NCI-H1105 treated with DMSO at 0.1 percent for 48 hours (cell line): ENCODE data around the gene WDR5.
A peak's percentile ranks its signal among the peaks of the same experiment; 100 is the strongest.
"Not testable (repeated sequence)": the region's sequence is repeated elsewhere in the genome, so short reads cannot be mapped to it uniquely, and the experiment has no call there.

Experiments
- DNase-seq: peaks from one replicate; lab custom pipeline; 2025; lab: John Stamatoyannopoulos, UW

Gene WDR5

GRCh38 chr9:134135343-134136117 lies at the start of gene WDR5:
TSS of gene WDR5 (plus strand) at chr9:134136082. CDS start at chr9:134139878, 3,796 bp downstream.
- DNase-seq = peak; percentile 77

GRCh38 chr9:134088063-134088725 lies 47.7 kb upstream of the WDR5 start:
- DNase-seq = no peak

- DNase-seq = no peak
These were observed 45.9 kb upstream of the WDR5 start for GRCh38 chr9:134089972-134090371.

- peak; percentile 21 for DNase-seq
These were observed 36.6 kb upstream of the WDR5 start for GRCh38 chr9:134099123-134099761.

GRCh38 chr9:134100040-134100439 lies 35.8 kb upstream of the WDR5 start:
- no peak for DNase-seq

- not testable (repeated sequence) for DNase-seq
These were observed 34.7 kb upstream of the WDR5 start for GRCh38 chr9:134101133-134101532.

GRCh38 chr9:134101623-134102149 lies 34.2 kb upstream of the WDR5 start:
- DNase-seq = no peak

- DNase-seq = no peak
These were observed 32.4 kb upstream of the WDR5 start for GRCh38 chr9:134103391-134103998.

GRCh38 chr9:134111064-134111463 lies 24.8 kb upstream of the WDR5 start:
- no peak for DNase-seq

GRCh38 chr9:134112561-134112960 lies 23.3 kb upstream of the WDR5 start:
- no peak for DNase-seq

- DNase-seq = not testable (repeated sequence)
These were observed 16.9 kb upstream of the WDR5 start for GRCh38 chr9:134118972-134119371.

GRCh38 chr9:134123764-134124128 lies 12.1 kb upstream of the WDR5 start:
- no peak for DNase-seq

- DNase-seq = no peak
These were observed 10.3 kb upstream of the WDR5 start for GRCh38 chr9:134125413-134126095.

GRCh38 chr9:134126373-134126772 lies 9.5 kb upstream of the WDR5 start:
- no peak for DNase-seq

GRCh38 chr9:134127065-134127580 lies 8.8 kb upstream of the WDR5 start:
- DNase-seq = no peak

GRCh38 chr9:134127616-134128015 lies 8.3 kb upstream of the WDR5 start:
- no peak for DNase-seq

- DNase-seq = no peak
These were observed 6.9 kb upstream of the WDR5 start for GRCh38 chr9:134128727-134129679.

- peak; percentile 44 for DNase-seq
These were observed 5.1 kb upstream of the WDR5 start for GRCh38 chr9:134130503-134131375.

GRCh38 chr9:134131471-134132207 lies 4.2 kb upstream of the WDR5 start:
- DNase-seq = no peak
